Measurements from ENCODE around the gene MSTO1. TPM values are rescaled to one million over a fixed set of nuclear protein-coding genes. Genes with fewer than 3 reads are reported as not detected.
"Not testable (repeated sequence)": the region's sequence is repeated elsewhere in the genome, so short reads cannot be mapped to it uniquely, and the experiment has no call there.

MSTO1 gene
- polyA plus RNA-seq, 1 experiment = 17.1 TPM

GRCh38 chr1:155596864-155597263 lies 13.2 kb upstream of the MSTO1 start:
- POLR2A ChIA-PET = no interaction called here
- no peaks in the 10 kb centered on the region for H3K27me3 ChIP-seq (ENCODE audit: control insufficient read depth, insufficient read depth, low read length)
- H3K9me3 ChIP-seq (ENCODE audit: control insufficient read depth, insufficient read depth, low read length) = no peaks in the 10 kb centered on the region
- TF ChIP-seq CTCF (IDR thresholded peaks at IDR 0.05; ENCODE audit: low read depth, low read length) = no peak
- H3K4me3 ChIP-seq (ENCODE audit: low read depth, low read length) = no peak overlapping the region
- CTCF ChIA-PET = interaction anchor here (3.0 kb wide), 1 partner anchor 346 kb away, joined by 14 read pairs; no protein-coding TSS in a partner anchor
- H3K27ac ChIP-seq (ENCODE audit: low read depth, low read length) = no peak overlapping the region
- DNase-seq (ENCODE audit: low read depth, low spot score) = no peak

GRCh38 chr1:155598842-155599331 lies 11.1 kb upstream of the MSTO1 start:
- CTCF ChIA-PET = interaction anchor here (0.6 to 0.7 kb wide), 3 partner anchors 50 to 349 kb away, joined by 3 to 4 read pairs (median 3); no protein-coding TSS in a partner anchor
- H3K27ac ChIP-seq (ENCODE audit: low read depth, low read length) = no peak overlapping the region
- peak overlapping the region; percentile 15; the same call in 1 of the 2 replicates for H3K4me3 ChIP-seq (ENCODE audit: low read depth, low read length)
- no peak for TF ChIP-seq CTCF (IDR thresholded peaks at IDR 0.05; ENCODE audit: low read depth, low read length)
- DNase-seq (ENCODE audit: low read depth, low spot score) = no peak
- POLR2A ChIA-PET = interaction anchor here (0.7 kb wide), 1 partner anchor 48 kb away, joined by 3 read pairs; no protein-coding TSS in a partner anchor
- H3K27me3 ChIP-seq (ENCODE audit: control insufficient read depth, insufficient read depth, low read length) = no peaks in the 10 kb centered on the region
- H3K9me3 ChIP-seq (ENCODE audit: control insufficient read depth, insufficient read depth, low read length) = no peaks in the 10 kb centered on the region

- H3K9me3 ChIP-seq (ENCODE audit: control insufficient read depth, insufficient read depth, low read length); DNase-seq (ENCODE audit: low read depth, low spot score); POLR2A ChIA-PET; CTCF ChIA-PET; H3K4me3 ChIP-seq (ENCODE audit: low read depth, low read length); H3K27me3 ChIP-seq (ENCODE audit: control insufficient read depth, insufficient read depth, low read length); H3K27ac ChIP-seq (ENCODE audit: low read depth, low read length): not testable (repeated sequence)
These were observed 10.0 kb upstream of the MSTO1 start for GRCh38 chr1:155599828-155600572.

GRCh38 chr1:155607708-155608107 lies 2.3 kb upstream of the MSTO1 start:
- Histone ChIP-seq H3K9me3 (ENCODE audit: control insufficient read depth, insufficient read depth, low read length) (no peaks in the 10 kb centered on the region; the same call in 1 of the 2 replicates), H3K4me3 (ENCODE audit: low read depth, low read length) (no peak overlapping the region), H3K27me3 (ENCODE audit: control insufficient read depth, insufficient read depth, low read length) (no peaks in the 10 kb centered on the region), H3K27ac (ENCODE audit: low read depth, low read length) (no peak overlapping the region)
- POLR2A ChIA-PET = no interaction called here
- DNase-seq (ENCODE audit: low read depth, low spot score) = no peak
- CTCF ChIA-PET = interaction anchor here (0.9 to 1.0 kb wide), 2 partner anchors 16 to 358 kb away, joined by 3 to 4 read pairs; no protein-coding TSS in a partner anchor
- no peak for TF ChIP-seq CTCF (IDR thresholded peaks at IDR 0.05; ENCODE audit: low read depth, low read length)

- no peak for TF ChIP-seq CTCF (IDR thresholded peaks at IDR 0.05; ENCODE audit: low read depth, low read length)
- POLR2A ChIA-PET = no interaction called here
- CTCF ChIA-PET = interaction anchor here (0.5 to 1.0 kb wide), 2 partner anchors 37 to 359 kb away, joined by 5 to 6 read pairs; no protein-coding TSS in a partner anchor
These were observed 1.2 kb upstream of the MSTO1 start for GRCh38 chr1:155608888-155609225.

GRCh38 chr1:155610257-155610647 lies 234 bp downstream of the MSTO1 start:
- POLR2A ChIA-PET = not testable (repeated sequence)

More at GRCh38 chr1:155608888-155609225, 1.2 kb upstream of the MSTO1 start:
- DNase-seq (ENCODE audit: low read depth, low spot score) = no peak
- H3K27me3 ChIP-seq (ENCODE audit: control insufficient read depth, insufficient read depth, low read length) = no peaks in the 10 kb centered on the region
- H3K4me3 ChIP-seq (ENCODE audit: low read depth, low read length) = no peak overlapping the region
- no peak overlapping the region for H3K27ac ChIP-seq (ENCODE audit: low read depth, low read length)
- no peaks in the 10 kb centered on the region; the same call in 1 of the 2 replicates for H3K9me3 ChIP-seq (ENCODE audit: control insufficient read depth, insufficient read depth, low read length)

GRCh38 chr1:155613226-155613625 lies 3.2 kb downstream of the MSTO1 start:
- CTCF ChIA-PET; H3K27me3 ChIP-seq (ENCODE audit: control insufficient read depth, insufficient read depth, low read length); DNase-seq (ENCODE audit: low read depth, low spot score); H3K27ac ChIP-seq (ENCODE audit: low read depth, low read length); H3K9me3 ChIP-seq (ENCODE audit: control insufficient read depth, insufficient read depth, low read length); H3K4me3 ChIP-seq (ENCODE audit: low read depth, low read length); POLR2A ChIA-PET: not testable (repeated sequence)

More at GRCh38 chr1:155610257-155610647, 234 bp downstream of the MSTO1 start:
- H3K4me3 ChIP-seq (ENCODE audit: low read depth, low read length) = peak overlapping the region; percentile 58
- H3K27ac ChIP-seq (ENCODE audit: low read depth, low read length); H3K9me3 ChIP-seq (ENCODE audit: control insufficient read depth, insufficient read depth, low read length); CTCF ChIA-PET; DNase-seq (ENCODE audit: low read depth, low spot score); H3K27me3 ChIP-seq (ENCODE audit: control insufficient read depth, insufficient read depth, low read length): not testable (repeated sequence)

All from AG04450 (cell line).